Endothelial cell of umbilical vein (primary cell): Measurements from ENCODE around the gene FAM228B.

Experiments
- CTCF ChIP-seq, 2 donors: IDR thresholded peaks; 1 replicate in 1 of 2; 2 replicates in 1 of 2; pipeline ENCODE4 v1.5.1; 2011; ENCODE audit warnings: low read length in 2 of 2, mild to moderate bottlenecking in 2 of 2, moderate library complexity in 2 of 2, control low read depth in 1 of 2, inconsistent platforms in 1 of 2, low read depth in 1 of 2; ENCODE audit not compliant: insufficient read depth in 1 of 2; ENCODE audit errors: extremely low read depth in 1 of 2
- EZH2 ChIP-seq: IDR thresholded peaks from 2 replicates; pipeline ENCODE4 v1.6.1; 2012; ENCODE audit warnings: borderline replicate concordance, low read depth, mild to moderate bottlenecking, moderate library complexity, low read length, inconsistent platforms; ENCODE audit not compliant: severe bottlenecking
- FOS ChIP-seq: IDR thresholded peaks from 2 replicates; pipeline ENCODE4 v1.6.1; 2011; ENCODE audit warnings: mild to moderate bottlenecking, low read length, moderate library complexity, borderline replicate concordance; ENCODE audit not compliant: insufficient read depth
- JUN ChIP-seq: IDR thresholded peaks from 2 replicates; pipeline ENCODE4 v1.6.1; 2011; ENCODE audit warnings: borderline replicate concordance, low read depth; ENCODE audit not compliant: insufficient read length, insufficient read depth
- POLR2A ChIP-seq: IDR thresholded peaks from 2 replicates; pipeline ENCODE4 v1.6.1; 2012; ENCODE audit warnings: low read depth, mild to moderate bottlenecking, control low read depth, low read length
- POLR2AphosphoS5 ChIP-seq: IDR thresholded peaks from 2 replicates; pipeline ENCODE4 v1.6.1; 2012; ENCODE audit warnings: low read depth, mild to moderate bottlenecking, control low read depth, low read length, moderate library complexity; ENCODE audit not compliant: insufficient read depth
- TF ChIP-seq, protein P1 (sequence below): IDR thresholded peaks from 2 replicates; pipeline ENCODE4 v1.6.1; 2011; ENCODE audit not compliant: insufficient read depth, insufficient read length

GRCh38 chr2:24210106-24210455 is 86.8 kb downstream of the FAM228B start:
- TF ChIP-seq POLR2A (no peak), CTCF (IDR thresholded peaks at IDR 0.05; ENCODE audit: extremely low read depth in 1 of 2, insufficient read depth in 1 of 2, low read depth in 1 of 2, low read length in 2 of 2) (no peak), POLR2AphosphoS5 (no peak), FOS (no peak), EZH2 (no peak), JUN (no peak)
- TF ChIP-seq, protein P1, sequence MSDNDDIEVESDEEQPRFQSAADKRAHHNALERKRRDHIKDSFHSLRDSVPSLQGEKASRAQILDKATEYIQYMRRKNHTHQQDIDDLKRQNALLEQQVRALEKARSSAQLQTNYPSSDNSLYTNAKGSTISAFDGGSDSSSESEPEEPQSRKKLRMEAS = no peak
